ENCODE data around the gene AP4S1.
"Not testable (repeated sequence)": the region's sequence is repeated elsewhere in the genome, so short reads cannot be mapped to it uniquely, and the experiment has no call there.

AP4S1 gene

DNA sequence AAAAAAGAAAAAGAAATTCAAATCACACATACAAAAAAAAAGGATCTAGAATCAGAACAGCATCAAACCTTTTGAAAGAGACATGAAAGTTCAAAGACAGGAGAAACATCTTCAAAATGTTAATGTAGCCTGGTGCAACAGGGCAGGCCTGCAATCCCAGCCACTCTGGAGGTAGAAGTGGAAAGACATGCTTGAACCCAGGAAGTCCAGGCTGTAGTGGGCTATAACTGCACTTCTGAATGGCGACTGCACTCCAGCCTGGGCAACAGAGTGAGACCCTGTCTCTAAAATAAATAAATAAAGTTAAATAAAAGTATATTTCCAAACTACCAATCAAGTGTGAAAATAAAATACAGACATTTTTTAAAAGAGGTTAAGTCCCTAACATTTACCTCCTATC, 18.7 kb upstream of the AP4S1 start:
- no peak for DNase-seq (ENCODE audit: low spot score)

GRCh38 chr14:31009836-31010574, 15.4 kb upstream of the AP4S1 start:
- no peak for DNase-seq (ENCODE audit: low spot score)

DNA sequence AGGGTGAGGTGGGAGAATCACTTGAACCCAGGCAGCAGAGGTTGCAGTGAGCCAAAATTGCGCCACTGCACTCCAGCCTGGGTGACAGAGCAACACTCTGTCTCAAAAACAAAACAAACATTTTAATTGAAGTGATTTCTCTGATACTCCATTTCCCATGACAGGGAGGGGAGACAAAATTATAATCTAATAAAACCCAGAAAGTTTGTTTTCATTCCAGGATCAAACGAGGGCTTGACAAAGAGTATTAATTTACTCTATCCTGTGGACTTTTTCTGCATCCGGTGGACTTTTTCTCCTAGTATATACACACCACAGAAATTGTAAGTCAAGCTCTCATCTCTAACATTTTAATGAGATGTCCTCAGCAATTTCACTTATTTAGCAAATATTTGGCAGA, 14.5 kb upstream of the AP4S1 start:
- DNase-seq (ENCODE audit: low spot score), result no peak

GRCh38 chr14:31013841-31014240, 11.6 kb upstream of the AP4S1 start:
- DNase-seq (ENCODE audit: low spot score), result no peak

GRCh38 chr14:31018057-31018645, 7.3 kb upstream of the AP4S1 start:
- no peak for DNase-seq (ENCODE audit: low spot score)

DNA sequence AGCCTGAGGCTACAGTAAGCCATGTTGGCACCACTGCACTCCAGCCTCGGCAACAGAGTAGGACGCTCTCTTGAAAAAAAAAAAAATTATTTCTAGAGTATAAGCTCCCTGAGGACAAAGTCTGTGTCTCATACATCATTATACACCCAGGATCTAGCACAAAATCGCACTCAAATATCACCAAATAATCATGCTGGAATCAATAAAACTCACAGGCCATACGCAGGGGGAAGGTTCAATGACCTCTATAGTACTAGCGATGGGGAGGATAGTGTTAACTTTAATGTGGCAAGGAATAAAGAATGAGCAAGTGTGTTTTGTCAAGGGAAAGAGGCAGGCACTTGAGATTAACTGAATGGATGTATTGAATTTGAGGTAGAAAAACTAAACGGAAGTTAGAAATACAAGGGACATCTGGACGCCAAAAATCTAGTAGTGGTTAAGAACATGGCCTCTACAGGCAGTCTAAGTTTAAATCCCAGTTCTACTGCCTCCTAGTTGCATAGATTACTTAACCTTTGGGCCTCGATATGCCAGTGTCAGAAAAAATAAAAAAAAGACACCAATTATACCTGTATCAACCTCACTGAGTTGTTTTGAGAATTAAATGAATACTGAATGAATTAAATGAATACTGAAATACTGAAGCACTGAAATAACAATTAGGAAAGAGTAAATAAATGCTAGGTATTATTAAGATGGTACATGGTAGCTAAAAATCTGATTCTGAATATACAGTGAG, 4.4 kb upstream of the AP4S1 start:
- no peak for DNase-seq (ENCODE audit: low spot score)

DNA sequence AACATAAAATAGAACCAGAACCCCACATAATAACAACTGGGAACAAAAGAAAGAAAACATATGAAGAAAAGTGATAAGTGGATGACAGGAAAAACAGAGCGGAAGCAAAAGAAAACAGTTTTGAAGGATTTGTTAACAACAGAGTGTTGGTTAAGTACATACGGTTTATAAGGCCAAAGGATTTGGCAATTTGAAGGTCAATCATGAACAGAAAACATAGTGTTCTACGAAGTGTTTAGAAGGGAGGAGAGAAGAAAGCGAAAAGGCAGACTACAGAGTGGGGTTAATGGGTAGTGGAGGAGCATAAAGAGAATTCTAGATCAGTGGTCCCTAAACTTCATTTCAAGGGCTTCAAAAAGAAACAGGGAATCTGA, 3.9 kb upstream of the AP4S1 start:
- DNase-seq (ENCODE audit: low spot score), result no peak

- DNase-seq (ENCODE audit: low spot score), result no peak
Observed at GRCh38 chr14:31022386-31022785, 3.1 kb upstream of the AP4S1 start.

DNA sequence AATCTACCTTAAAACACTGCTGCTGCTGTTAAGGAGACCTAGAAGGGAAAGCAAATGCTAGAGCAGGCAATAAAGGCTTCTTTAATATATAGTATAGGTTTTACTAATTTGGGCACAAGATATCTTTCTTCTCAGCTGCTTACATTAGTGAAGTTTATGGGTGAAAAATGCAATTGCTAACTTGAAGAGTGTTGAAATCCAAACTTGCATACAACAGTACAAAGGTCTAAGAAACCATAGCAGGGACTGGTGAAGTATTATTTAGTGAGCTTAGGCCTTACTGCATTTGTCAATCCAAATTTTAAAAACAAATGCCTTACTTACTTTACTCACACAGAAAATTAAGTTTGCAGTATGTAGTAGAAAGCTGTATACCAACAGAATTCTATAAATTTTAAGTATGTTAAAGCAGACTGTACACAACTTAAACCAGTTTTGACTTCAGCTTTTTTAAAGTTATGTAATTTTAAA, 1.4 kb upstream of the AP4S1 start:
- peak; percentile 16 for DNase-seq (ENCODE audit: low spot score)

DNA sequence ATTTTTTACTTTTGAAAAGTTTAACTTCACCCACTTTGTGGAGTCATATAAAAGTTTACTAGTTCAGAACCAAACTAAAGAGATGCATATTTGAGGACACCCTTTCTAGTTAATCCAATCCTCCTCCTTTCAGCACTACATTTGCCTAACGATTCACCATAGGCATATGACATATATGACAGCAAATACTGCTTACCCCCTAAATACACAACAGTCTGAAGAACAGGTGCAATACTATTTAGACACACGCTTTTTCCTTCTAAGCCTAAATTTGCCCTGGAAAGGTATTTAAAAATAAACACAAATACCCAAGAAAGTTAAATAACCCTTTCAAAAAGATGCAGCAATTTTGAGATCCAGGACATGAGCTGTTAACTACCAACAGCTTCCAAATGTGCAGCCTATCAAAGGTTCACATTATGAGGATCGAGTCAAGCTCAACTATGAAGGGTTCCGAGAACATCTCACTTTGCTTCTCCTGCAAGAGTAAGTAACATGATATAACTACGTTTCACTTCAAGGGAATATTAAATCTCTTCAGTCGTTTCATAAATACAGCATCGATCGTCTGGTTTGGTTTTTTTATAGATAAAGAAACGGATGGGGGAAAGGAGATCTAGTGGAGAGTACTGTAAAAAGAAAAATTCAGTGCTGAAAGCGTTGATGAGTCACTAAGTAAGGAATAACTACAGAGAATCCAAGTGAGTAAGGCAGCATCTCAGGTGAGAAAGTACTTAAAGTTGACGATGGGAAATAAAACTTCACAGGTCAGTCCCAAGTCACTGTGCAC, 677 bp upstream of the AP4S1 start:
- DNase-seq (ENCODE audit: low spot score), result peak; percentile 59

DNA sequence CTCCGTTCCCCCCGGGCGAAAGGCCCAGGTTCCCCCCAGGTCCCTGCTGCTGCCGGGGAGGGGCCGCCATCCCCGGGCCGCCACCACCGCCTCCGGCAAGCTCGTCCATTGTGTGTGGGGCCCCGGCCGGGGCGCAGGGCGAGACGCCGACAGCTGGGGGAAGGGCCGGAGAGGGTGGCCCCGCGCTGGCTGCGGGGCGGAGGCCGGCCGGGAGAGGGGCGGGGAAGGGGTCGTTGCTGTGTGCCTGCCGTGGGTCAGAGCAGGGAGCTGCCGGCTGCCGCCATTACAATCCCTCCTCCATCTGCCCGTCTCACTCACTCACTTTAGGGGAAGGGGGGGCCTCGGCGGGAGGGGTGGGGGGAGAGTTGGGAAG, 614 bp downstream of the AP4S1 start, which contains the start of gene STRN3:
Gene STRN3, minus strand, starts transcription at position 303 of the 373 bp plus-strand sequence. Its CDS starts 194 bp downstream, at position 109.
- DNase-seq (ENCODE audit: low spot score), result no peak

GRCh38 chr14:31026450-31027235, 1.2 kb downstream of the AP4S1 start:
- DNase-seq (ENCODE audit: low spot score), result peak; percentile 94

DNA sequence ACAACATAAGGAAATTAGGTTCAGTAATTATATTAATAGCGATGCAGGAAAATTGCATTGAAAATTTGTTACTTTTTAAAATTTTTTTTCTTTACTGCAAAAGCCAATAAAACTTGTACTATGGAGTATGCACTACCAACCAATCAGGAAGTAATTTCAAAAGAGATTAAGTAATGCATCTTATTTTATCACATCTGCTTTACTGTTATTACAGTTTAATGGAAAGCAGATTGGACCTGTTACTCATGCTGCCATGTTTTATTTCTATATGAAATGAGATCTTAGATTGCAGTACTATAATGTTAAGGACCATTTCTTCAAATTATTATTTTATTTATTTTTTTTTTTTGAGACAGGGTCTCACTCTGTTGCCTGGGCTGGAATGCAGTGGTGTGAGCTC, 2.4 kb downstream of the AP4S1 start:
- no peak for DNase-seq (ENCODE audit: low spot score)

DNA sequence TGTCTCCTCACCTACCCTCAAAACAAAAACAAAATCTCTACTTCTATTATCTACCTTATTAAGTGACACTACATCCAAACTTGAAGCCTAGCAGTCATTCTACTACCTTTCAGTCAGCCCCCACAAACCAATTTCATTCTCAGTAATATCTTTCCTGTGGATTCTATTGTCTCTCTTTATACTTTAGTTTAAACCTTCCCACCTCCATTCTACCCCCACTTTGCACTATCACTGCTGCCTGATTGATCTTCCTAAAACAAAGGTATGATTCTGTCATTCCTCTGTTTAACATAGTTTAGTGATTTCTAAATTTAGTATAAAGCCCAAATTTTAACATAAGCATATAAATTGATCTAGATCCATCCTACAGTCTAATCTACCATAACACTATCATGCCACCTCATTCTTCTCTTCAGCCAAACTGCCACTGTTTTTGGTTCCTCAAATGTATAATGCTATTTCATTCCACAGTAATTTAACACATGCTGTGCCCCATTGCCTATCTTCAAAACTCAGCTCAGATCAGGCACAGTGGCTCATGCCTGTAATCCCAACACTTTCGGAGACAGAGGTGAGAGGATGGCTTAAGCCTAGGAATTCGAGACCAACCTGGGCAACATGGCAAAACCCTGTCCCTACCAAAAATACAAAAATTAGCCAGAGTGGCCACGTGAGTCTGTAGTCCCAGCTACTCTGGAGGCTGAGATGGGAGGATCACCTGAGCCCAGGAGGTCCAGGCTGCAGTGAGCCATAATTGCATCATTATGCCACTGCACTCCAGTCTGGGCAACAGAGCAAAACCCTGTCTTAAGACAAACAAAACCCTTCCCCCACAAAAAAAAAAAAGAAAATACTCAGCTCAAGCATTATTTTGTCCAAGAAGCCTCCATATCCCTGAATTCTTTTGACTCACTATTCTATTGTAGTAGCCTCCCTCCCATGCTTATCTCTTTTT, 3.8 kb downstream of the AP4S1 start:
- DNase-seq (ENCODE audit: low spot score), result no peak

GRCh38 chr14:31030469-31030868, 5.0 kb downstream of the AP4S1 start:
- no peak for DNase-seq (ENCODE audit: low spot score)

- no peak for DNase-seq (ENCODE audit: low spot score)
Observed at GRCh38 chr14:31036552-31036951, 11.1 kb downstream of the AP4S1 start.

- DNase-seq (ENCODE audit: low spot score), result no peak
Observed at GRCh38 chr14:31037709-31038221, 12.3 kb downstream of the AP4S1 start.

GRCh38 chr14:31038521-31039166, 13.2 kb downstream of the AP4S1 start:
- DNase-seq (ENCODE audit: low spot score), result no peak

DNA sequence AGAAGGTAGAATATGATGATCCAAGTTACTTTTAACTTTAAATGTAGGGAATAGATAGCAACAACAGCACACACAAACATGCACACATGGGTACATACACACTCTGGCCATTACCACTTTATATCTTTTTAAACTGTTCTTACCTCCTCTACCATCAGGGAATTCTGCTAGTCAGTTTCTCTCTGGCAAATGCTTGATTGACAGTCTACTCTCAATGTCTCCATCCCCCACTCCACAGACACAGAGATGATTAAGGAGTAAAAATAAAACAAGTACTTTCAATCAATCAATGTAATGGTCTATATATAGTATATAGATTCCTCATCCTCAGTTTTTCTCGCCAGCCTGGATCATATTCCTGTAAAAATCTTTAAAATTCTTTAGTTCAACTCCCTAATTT, 16.9 kb downstream of the AP4S1 start:
- no peak for DNase-seq (ENCODE audit: low spot score)

GRCh38 chr14:31042893-31043292, 17.4 kb downstream of the AP4S1 start:
- not testable (repeated sequence) for DNase-seq (ENCODE audit: low spot score)

All from NAMALWA (cell line).